ENCODE data around the gene CRCP.
"Not testable (repeated sequence)": the region's sequence is repeated elsewhere in the genome, so short reads cannot be mapped to it uniquely, and the experiment has no call there.

CRCP gene

GRCh38 chr7:66145400-66146104, 30.9 kb downstream of the CRCP start:
- Histone ChIP-seq H3K27me3 (no peaks in the 10 kb centered on the region), H3K4me2 (no peak overlapping the region), H3K9ac (no peak overlapping the region), H3K4me1 (peaks cover 4 to 43% (median 19%) of the 10 kb centered on the region in 10 experiments; a peak in 16 of 20 replicates), H3K4me3 (no peak overlapping the region), H3K27ac (no peak overlapping the region), H3K36me3 (peaks cover 89 to 100% (median 99%) of the 10 kb centered on the region in 11 experiments), H4K20me1 (peaks cover under 1 to 99% (median 63%) of the 10 kb centered on the region in 11 experiments; a peak in 18 of 22 replicates), H3K9me3 (replicated peaks in 1 of 11) (no peaks in the 10 kb centered on the region)
- no peak for TF ChIP-seq Cebpa-rat (IDR thresholded peaks at IDR 0.05)

GRCh38 chr7:66146701-66147100, 32.1 kb downstream of the CRCP start:
- Histone ChIP-seq H3K27ac (no peak overlapping the region), H3K4me1 (peaks cover 4 to 46% (median 23%) of the 10 kb centered on the region in 10 experiments; a peak in 16 of 20 replicates), H3K4me3 (no peak overlapping the region), H4K20me1 (peaks cover 0 to 99% (median 63%) of the 10 kb centered on the region in 11 experiments; a peak in 17 of 22 replicates), H3K27me3 (no peaks in the 10 kb centered on the region), H3K36me3 (peaks cover 88 to 100% (median 98%) of the 10 kb centered on the region in 11 experiments), H3K9me3 (replicated peaks in 1 of 11) (no peaks in the 10 kb centered on the region), H3K4me2 (no peak overlapping the region), H3K9ac (no peak overlapping the region)
- TF ChIP-seq Cebpa-rat (IDR thresholded peaks at IDR 0.05): no peak

- H3K27me3 ChIP-seq; H3K4me3 ChIP-seq; H3K9ac ChIP-seq; H3K9me3 ChIP-seq (replicated peaks in 1 of 11): not testable (repeated sequence)
- Histone ChIP-seq H4K20me1 (peaks cover 0 to 99% (median 60%) of the 10 kb centered on the region in 11 experiments; a peak in 17 of 22 replicates), H3K36me3 (peaks cover 88 to 100% (median 98%) of the 10 kb centered on the region in 11 experiments), H3K4me1 (peaks cover 4 to 46% (median 23%) of the 10 kb centered on the region in 10 experiments; a peak in 16 of 20 replicates), H3K27ac (peak overlapping the region in 1 of 11 experiments; percentile 41; a peak in 1 of 22 replicates), H3K4me2 (peak overlapping the region in 2 of 11 experiments; percentile 27 to 40; a peak in 1 of 22 replicates)
Observed at GRCh38 chr7:66147657-66148056, 33.0 kb downstream of the CRCP start.

DNA sequence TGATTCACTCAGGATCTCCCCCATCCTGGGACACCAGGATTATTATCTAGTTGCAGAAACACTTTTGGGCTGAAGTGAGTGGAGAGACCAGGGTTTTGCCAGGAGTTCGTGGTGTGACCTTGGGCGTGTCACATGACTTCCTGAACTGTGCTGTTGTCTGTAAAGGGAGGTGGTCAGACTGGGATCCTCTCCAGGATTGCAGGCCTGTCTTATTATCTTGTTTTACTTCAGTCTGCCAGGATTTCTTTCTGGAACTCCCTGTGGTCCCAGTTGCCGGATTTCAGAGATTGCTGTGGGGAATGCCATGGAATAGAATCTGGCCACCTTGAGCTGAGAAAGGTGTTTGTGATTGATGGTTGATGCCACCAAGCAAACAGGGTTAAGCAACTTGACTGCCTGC, 35.8 kb downstream of the CRCP start:
- Histone ChIP-seq H3K4me2 (peak overlapping the region in 5 of 11 experiments; percentile 15 to 71 (median 64); a peak in 10 of 22 replicates), H3K27ac (peak overlapping the region in 5 of 11 experiments; percentile 10 to 53 (median 40); a peak in 7 of 22 replicates), H3K4me1 (peaks cover 4 to 44% (median 23%) of the 10 kb centered on the region in 10 experiments; a peak in 16 of 20 replicates), H3K4me3 (no peak overlapping the region), H4K20me1 (peaks cover 0 to 73% (median 44%) of the 10 kb centered on the region in 11 experiments; a peak in 15 of 22 replicates), H3K36me3 (peaks cover 88 to 100% (median 98%) of the 10 kb centered on the region in 11 experiments), H3K27me3 (no peaks in the 10 kb centered on the region), H3K9ac (peak overlapping the region in 3 of 11 experiments; percentile 28 to 44 (median 31); a peak in 4 of 22 replicates), H3K9me3 (replicated peaks in 1 of 11) (no peaks in the 10 kb centered on the region)
- TF ChIP-seq Cebpa-rat (IDR thresholded peaks at IDR 0.05): no peak

DNA sequence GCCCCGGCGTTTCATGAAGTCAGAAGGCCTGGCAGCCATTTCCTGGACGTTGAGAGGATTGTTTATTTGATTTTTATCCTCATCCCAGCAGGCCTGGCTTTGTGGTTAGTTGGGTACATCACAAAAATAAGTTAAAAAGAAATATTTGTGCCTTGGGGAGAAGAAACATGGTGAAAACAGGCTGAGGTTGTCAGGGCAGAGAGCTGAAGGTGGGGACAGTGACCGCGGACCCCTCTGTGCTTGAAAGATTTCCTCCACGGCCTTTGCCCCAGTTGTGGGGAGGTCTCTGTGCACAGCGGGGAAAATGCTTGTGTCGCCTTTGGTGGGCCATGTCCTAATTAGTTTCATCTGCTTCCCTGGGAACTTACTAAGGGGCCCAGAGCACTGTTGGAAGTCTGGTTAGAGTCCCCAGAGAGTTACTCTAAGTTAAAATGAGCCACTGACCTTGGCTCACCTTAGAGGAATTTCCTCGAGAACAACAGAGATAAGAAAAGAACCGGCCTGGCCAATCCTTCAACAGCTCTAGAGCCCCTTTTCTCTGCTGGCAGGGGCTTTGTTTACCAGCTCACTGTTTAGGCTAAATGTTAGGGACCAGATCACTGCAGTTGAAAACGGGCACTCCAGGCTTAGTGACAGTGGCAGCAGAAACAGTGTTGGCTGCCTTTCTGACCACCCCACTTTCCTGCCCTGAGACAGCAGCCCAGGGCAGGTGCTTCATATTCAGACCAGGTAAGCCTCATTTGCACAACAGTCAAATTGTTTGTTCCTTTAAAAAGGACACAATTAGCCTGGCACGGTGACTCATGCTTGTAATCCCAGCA, 37.9 kb downstream of the CRCP start:
- TF ChIP-seq Cebpa-rat (IDR thresholded peaks at IDR 0.05): no peak
- H4K20me1 ChIP-seq: peaks cover 0 to 53% (median 33%) of the 10 kb centered on the region in 11 experiments; a peak in 15 of 22 replicates
- no peak overlapping the region for H3K4me2 ChIP-seq
- no peak overlapping the region; a peak in 1 of 22 replicates for H3K27ac ChIP-seq
- peaks cover 0 to 10% (median 0%) of the 10 kb centered on the region in 11 experiments; a peak in 7 of 22 replicates for H3K9me3 ChIP-seq (replicated peaks in 1 of 11)
- H3K9ac ChIP-seq: no peak overlapping the region
- peaks cover 88 to 100% (median 98%) of the 10 kb centered on the region in 11 experiments for H3K36me3 ChIP-seq
- no peaks in the 10 kb centered on the region for H3K27me3 ChIP-seq
- peaks cover 4 to 37% (median 23%) of the 10 kb centered on the region in 10 experiments; a peak in 16 of 20 replicates for H3K4me1 ChIP-seq
- no peak overlapping the region for H3K4me3 ChIP-seq

- Histone ChIP-seq H4K20me1 (peaks cover 0 to 42% (median 22%) of the 10 kb centered on the region in 11 experiments; a peak in 13 of 22 replicates), H3K9ac (no peak overlapping the region), H3K4me2 (no peak overlapping the region), H3K4me1 (peaks cover 4 to 26% (median 17%) of the 10 kb centered on the region in 10 experiments; a peak in 16 of 20 replicates), H3K4me3 (no peak overlapping the region), H3K9me3 (replicated peaks in 1 of 11) (peaks cover 0 to 21% (median 10%) of the 10 kb centered on the region in 11 experiments; a peak in 13 of 22 replicates), H3K36me3 (peaks cover 93 to 100% (median 99%) of the 10 kb centered on the region in 11 experiments), H3K27me3 (no peaks in the 10 kb centered on the region), H3K27ac (no peak overlapping the region)
- TF ChIP-seq Cebpa-rat (IDR thresholded peaks at IDR 0.05): no peak
Observed at GRCh38 chr7:66153691-66154090, 39.0 kb downstream of the CRCP start.

DNA sequence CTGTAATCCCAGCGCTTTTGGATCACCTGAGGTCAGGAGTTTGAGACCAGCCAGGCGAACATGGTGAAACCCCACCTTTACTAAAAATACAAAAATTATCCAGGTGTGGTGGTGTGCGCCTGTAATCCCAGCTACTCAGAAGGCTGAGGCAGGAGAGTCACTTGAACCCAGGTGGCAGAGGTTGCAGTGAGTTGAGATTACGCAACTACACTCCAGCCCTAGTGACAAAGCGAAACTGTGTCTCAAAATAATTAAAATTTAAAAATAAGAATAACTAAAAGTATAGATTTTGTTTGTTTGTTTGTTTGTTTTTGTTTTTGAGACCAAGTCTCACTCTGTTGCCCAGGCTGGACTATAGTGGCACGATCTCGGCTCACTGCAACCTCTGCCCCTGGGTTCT, 41.4 kb downstream of the CRCP start:
- not testable (repeated sequence) for H3K27me3 ChIP-seq, H3K4me3 ChIP-seq, H3K4me2 ChIP-seq, H3K4me1 ChIP-seq, H3K9ac ChIP-seq, H3K27ac ChIP-seq
- Histone ChIP-seq H3K9me3 (replicated peaks in 1 of 11) (peaks cover 0 to 26% (median 16%) of the 10 kb centered on the region in 11 experiments; a peak in 15 of 22 replicates), H3K36me3 (peaks cover 81 to 100% (median 94%) of the 10 kb centered on the region in 11 experiments), H4K20me1 (peaks cover 0 to 19% (median 4%) of the 10 kb centered on the region in 11 experiments; a peak in 12 of 22 replicates)
- peak in 10 of 11 experiments; percentile 27 to 89 (median 47); a peak in 11 of 22 replicates for TF ChIP-seq Cebpa-rat (IDR thresholded peaks at IDR 0.05)

DNA sequence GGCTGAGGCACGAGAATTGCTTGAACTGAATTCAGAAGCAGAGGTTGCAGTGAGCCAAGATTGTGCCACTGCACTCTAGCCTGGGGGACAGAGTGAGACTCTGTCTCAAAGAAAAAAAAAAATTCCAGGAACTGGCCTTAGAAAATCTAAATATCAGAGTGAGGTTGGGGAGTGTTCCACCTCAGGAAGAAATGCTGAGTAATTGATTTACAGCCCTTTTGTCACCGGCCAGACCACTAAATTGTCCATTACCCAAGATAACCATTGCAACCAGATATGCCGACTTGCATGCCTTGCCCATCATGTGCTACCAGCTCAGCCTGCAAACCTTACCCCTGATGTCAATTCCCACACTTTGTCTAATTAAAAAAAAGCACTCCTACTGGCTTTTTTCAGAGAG, 42.4 kb downstream of the CRCP start:
- H3K36me3 ChIP-seq: peaks cover 71 to 92% (median 84%) of the 10 kb centered on the region in 11 experiments
- H3K4me2 ChIP-seq: no peak overlapping the region
- no peaks in the 10 kb centered on the region for H3K27me3 ChIP-seq
- peaks cover 0 to 9% (median 0%) of the 10 kb centered on the region in 11 experiments; a peak in 6 of 22 replicates for H4K20me1 ChIP-seq
- no peak for TF ChIP-seq Cebpa-rat (IDR thresholded peaks at IDR 0.05)
- H3K4me1 ChIP-seq: no peaks in the 10 kb centered on the region; a peak in 1 of 20 replicates
- no peak overlapping the region for H3K27ac ChIP-seq
- H3K9me3 ChIP-seq (replicated peaks in 1 of 11): peaks cover 0 to 26% (median 16%) of the 10 kb centered on the region in 11 experiments; a peak in 15 of 22 replicates
- no peak overlapping the region for H3K9ac ChIP-seq
- no peak overlapping the region for H3K4me3 ChIP-seq

Measured in BLaER1 treated with 17β-estradiol and CSF1 and Interleukin-3, amounts not matched to agents 10 nM and 100 nM (cell line).